Measurements from ENCODE around the gene HBG2.

The HBG2 gene

GRCh38 chr11:5241458-5241857 is 13.1 kb downstream of the HBG2 start:
- TF ChIP-seq, protein P1, sequence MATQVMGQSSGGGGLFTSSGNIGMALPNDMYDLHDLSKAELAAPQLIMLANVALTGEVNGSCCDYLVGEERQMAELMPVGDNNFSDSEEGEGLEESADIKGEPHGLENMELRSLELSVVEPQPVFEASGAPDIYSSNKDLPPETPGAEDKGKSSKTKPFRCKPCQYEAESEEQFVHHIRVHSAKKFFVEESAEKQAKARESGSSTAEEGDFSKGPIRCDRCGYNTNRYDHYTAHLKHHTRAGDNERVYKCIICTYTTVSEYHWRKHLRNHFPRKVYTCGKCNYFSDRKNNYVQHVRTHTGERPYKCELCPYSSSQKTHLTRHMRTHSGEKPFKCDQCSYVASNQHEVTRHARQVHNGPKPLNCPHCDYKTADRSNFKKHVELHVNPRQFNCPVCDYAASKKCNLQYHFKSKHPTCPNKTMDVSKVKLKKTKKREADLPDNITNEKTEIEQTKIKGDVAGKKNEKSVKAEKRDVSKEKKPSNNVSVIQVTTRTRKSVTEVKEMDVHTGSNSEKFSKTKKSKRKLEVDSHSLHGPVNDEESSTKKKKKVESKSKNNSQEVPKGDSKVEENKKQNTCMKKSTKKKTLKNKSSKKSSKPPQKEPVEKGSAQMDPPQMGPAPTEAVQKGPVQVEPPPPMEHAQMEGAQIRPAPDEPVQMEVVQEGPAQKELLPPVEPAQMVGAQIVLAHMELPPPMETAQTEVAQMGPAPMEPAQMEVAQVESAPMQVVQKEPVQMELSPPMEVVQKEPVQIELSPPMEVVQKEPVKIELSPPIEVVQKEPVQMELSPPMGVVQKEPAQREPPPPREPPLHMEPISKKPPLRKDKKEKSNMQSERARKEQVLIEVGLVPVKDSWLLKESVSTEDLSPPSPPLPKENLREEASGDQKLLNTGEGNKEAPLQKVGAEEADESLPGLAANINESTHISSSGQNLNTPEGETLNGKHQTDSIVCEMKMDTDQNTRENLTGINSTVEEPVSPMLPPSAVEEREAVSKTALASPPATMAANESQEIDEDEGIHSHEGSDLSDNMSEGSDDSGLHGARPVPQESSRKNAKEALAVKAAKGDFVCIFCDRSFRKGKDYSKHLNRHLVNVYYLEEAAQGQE (IDR thresholded peaks at IDR 0.05; ENCODE audit: low read depth) = no peak
- TF ChIP-seq YY1 (IDR thresholded peaks at IDR 0.05; ENCODE audit: low read depth) (no peak), TEAD4 (IDR thresholded peaks at IDR 0.05) (no peak), FOXM1 (IDR thresholded peaks at IDR 0.05; ENCODE audit: borderline replicate concordance, low read depth) (no peak), RAD21 (IDR thresholded peaks at IDR 0.05; ENCODE audit: low read depth) (no peak), USF1 (IDR thresholded peaks at IDR 0.05) (no peak), TCF12 (IDR thresholded peaks at IDR 0.05; ENCODE audit: low read depth) (no peak), TAF1 (IDR thresholded peaks at IDR 0.05; ENCODE audit: low read depth) (no peak), EP300 (IDR thresholded peaks at IDR 0.05; ENCODE audit: borderline replicate concordance) (no peak), ZBTB7A (IDR thresholded peaks at IDR 0.05; ENCODE audit: low read depth) (no peak), CREB1 (IDR thresholded peaks at IDR 0.05; ENCODE audit: low read depth) (no peak), CEBPB (IDR thresholded peaks at IDR 0.05) (no peak), EGR1 (IDR thresholded peaks at IDR 0.05) (no peak), MAX (IDR thresholded peaks at IDR 0.05) (no peak), NFIC (IDR thresholded peaks at IDR 0.05) (no peak)

- TF ChIP-seq MAX (IDR thresholded peaks at IDR 0.05) (no peak), ZBTB7A (IDR thresholded peaks at IDR 0.05; ENCODE audit: low read depth) (no peak), CEBPB (IDR thresholded peaks at IDR 0.05) (no peak), YY1 (IDR thresholded peaks at IDR 0.05; ENCODE audit: low read depth) (no peak), FOXM1 (IDR thresholded peaks at IDR 0.05; ENCODE audit: borderline replicate concordance, low read depth) (no peak), EGR1 (IDR thresholded peaks at IDR 0.05) (no peak), TEAD4 (IDR thresholded peaks at IDR 0.05) (no peak), RAD21 (IDR thresholded peaks at IDR 0.05; ENCODE audit: low read depth) (no peak), TCF12 (IDR thresholded peaks at IDR 0.05; ENCODE audit: low read depth) (no peak), USF1 (IDR thresholded peaks at IDR 0.05) (no peak), CREB1 (IDR thresholded peaks at IDR 0.05; ENCODE audit: low read depth) (no peak), EP300 (IDR thresholded peaks at IDR 0.05; ENCODE audit: borderline replicate concordance) (no peak), TAF1 (IDR thresholded peaks at IDR 0.05; ENCODE audit: low read depth) (no peak), NFIC (IDR thresholded peaks at IDR 0.05) (no peak)
- TF ChIP-seq, protein P1 (IDR thresholded peaks at IDR 0.05; ENCODE audit: low read depth) = no peak
Measured at GRCh38 chr11:5240458-5240857, 14.1 kb downstream of the HBG2 start.

DNA sequence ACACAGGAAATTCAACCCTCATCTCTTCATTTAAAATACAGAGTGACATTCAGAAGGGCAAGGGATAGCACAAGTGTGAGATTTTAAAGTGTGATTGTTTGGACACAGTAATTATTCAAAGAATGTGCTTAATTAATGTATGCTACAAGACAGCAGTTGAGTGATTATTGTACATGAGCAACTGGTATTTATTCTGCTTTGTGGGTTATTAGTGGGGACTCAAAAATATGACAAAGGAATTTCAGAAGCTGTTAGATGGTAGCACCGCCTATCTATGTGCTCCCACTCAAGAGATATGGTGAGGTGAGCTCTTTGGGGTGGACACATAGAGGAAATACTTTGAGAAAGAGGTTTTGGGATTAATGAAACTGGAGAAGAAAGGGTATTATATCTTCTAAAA is 14.5 kb downstream of the HBG2 start:
- no peak for TF ChIP-seq TCF12 (IDR thresholded peaks at IDR 0.05; ENCODE audit: low read depth)
- no peak for TF ChIP-seq RAD21 (IDR thresholded peaks at IDR 0.05; ENCODE audit: low read depth)
- TF ChIP-seq CEBPB (IDR thresholded peaks at IDR 0.05) = no peak
- TF ChIP-seq TEAD4 (IDR thresholded peaks at IDR 0.05) = no peak
- no peak for TF ChIP-seq USF1 (IDR thresholded peaks at IDR 0.05)
- no peak for TF ChIP-seq NFIC (IDR thresholded peaks at IDR 0.05)
- TF ChIP-seq EP300 (IDR thresholded peaks at IDR 0.05; ENCODE audit: borderline replicate concordance) = no peak
- no peak for TF ChIP-seq CREB1 (IDR thresholded peaks at IDR 0.05; ENCODE audit: low read depth)
- no peak for TF ChIP-seq EGR1 (IDR thresholded peaks at IDR 0.05)
- TF ChIP-seq YY1 (IDR thresholded peaks at IDR 0.05; ENCODE audit: low read depth) = no peak

- TF ChIP-seq TCF12 (IDR thresholded peaks at IDR 0.05; ENCODE audit: low read depth) = no peak
- TF ChIP-seq USF1 (IDR thresholded peaks at IDR 0.05) = no peak
- no peak for TF ChIP-seq MAX (IDR thresholded peaks at IDR 0.05)
- no peak for TF ChIP-seq TAF1 (IDR thresholded peaks at IDR 0.05; ENCODE audit: low read depth)
- no peak for TF ChIP-seq RAD21 (IDR thresholded peaks at IDR 0.05; ENCODE audit: low read depth)
- TF ChIP-seq, protein P1 (IDR thresholded peaks at IDR 0.05; ENCODE audit: low read depth) = no peak
- no peak for TF ChIP-seq FOXM1 (IDR thresholded peaks at IDR 0.05; ENCODE audit: borderline replicate concordance, low read depth)
- TF ChIP-seq NFIC (IDR thresholded peaks at IDR 0.05) = no peak
- no peak for TF ChIP-seq YY1 (IDR thresholded peaks at IDR 0.05; ENCODE audit: low read depth)
- TF ChIP-seq EGR1 (IDR thresholded peaks at IDR 0.05) = no peak
- no peak for TF ChIP-seq CEBPB (IDR thresholded peaks at IDR 0.05)
- TF ChIP-seq CREB1 (IDR thresholded peaks at IDR 0.05; ENCODE audit: low read depth) = no peak
- no peak for TF ChIP-seq EP300 (IDR thresholded peaks at IDR 0.05; ENCODE audit: borderline replicate concordance)
Measured at GRCh38 chr11:5239046-5239445, 15.5 kb downstream of the HBG2 start.

Data from Ishikawa (cell line).